ENCODE data around the gene LPIN2. TPM values are rescaled to one million over a fixed set of nuclear protein-coding genes. Genes with fewer than 3 reads are reported as not detected.

LPIN2 gene
- total and polyA plus RNA-seq, 7 donors = 1.5 to 5.2 (median 4.4) TPM

DNA sequence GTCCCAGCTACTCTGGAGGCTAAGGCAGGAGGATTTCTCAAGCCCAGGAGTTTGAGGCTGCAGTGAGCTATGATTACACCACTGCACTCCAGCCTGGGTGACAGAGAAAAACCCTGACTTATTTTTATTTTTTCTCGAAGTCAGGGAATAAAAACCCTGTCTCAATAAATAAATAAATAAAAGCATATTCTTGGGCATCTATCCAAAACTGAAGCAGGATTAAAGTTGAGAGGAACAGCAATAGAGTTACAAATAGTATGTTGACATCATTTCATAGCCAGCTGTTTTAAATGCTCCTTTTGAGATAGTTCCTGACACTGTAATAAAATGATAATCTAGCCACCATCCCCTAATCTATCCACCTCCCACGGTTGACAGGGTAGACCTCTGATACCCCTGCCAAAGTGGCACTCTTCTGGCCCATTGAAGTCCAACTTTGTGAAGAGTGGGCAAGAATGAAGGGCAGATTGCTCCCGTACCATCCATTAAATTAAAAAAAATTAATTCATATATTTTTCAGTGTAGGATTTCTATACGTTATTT is 42.3 kb upstream of the LPIN2 start:
- Histone ChIP-seq H3K4me1 (no peaks in the 10 kb centered on the region), H3K9me3 (no peaks in the 10 kb centered on the region), H3K4me3 (no peak overlapping the region), H3K27ac (no peak overlapping the region), H3K27me3 (ENCODE audit: insufficient read depth in 3 of 3, low read length in 2 of 3) (no peaks in the 10 kb centered on the region), H3K36me3 (ENCODE audit: insufficient read depth in 1 of 2, low read depth in 1 of 2) (no peaks in the 10 kb centered on the region)
- DNase-seq (no peak), ATAC-seq (no peak)
- WGBS, 3 donors = 46 to 51% (median 47%) methylated on average over 4 of the region's 4 CpGs
- intact Hi-C loops (cut with DNase I) = no loop called here
- TF ChIP-seq CTCF (IDR thresholded peaks at IDR 0.05) = no peak

GRCh38 chr18:3054780-3055179 is 41.8 kb upstream of the LPIN2 start:
- 90 to 95% (median 93%) methylated on average over 3 of the region's 3 CpGs for WGBS, 3 donors
- no peak for TF ChIP-seq CTCF (IDR thresholded peaks at IDR 0.05)
- Histone ChIP-seq H3K27ac (no peak overlapping the region), H3K4me3 (no peak overlapping the region), H3K4me1 (no peaks in the 10 kb centered on the region), H3K9me3 (no peaks in the 10 kb centered on the region), H3K27me3 (ENCODE audit: insufficient read depth in 3 of 3, low read length in 2 of 3) (no peaks in the 10 kb centered on the region), H3K36me3 (ENCODE audit: insufficient read depth in 1 of 2, low read depth in 1 of 2) (no peaks in the 10 kb centered on the region)
- intact Hi-C loops (cut with DNase I) = no loop called here
- DNase-seq (no peak), ATAC-seq (no peak)

DNA sequence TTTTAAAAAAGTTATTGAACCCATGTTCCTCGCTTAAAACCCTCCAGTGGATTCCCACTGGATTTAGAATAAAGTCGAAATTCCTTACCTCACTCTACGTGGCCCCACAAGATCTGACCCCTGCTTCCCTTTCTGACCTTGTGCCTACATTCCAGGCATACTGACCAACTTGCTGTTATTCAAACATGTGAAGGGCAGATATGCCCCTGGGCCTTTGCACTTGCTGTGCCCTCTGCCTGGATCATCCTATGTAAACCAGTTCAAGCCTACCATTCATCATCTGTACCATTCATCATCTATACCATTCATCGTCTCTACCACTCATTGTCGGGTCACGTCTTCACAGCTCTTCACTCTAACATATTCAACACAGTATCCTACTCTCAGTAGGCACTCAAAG is 41.3 kb upstream of the LPIN2 start:
- ATAC-seq = no peak
- WGBS, 3 donors = 92 to 95% (median 95%) methylated on average over 6 of the region's 6 CpGs
- H3K4me1 ChIP-seq = no peaks in the 10 kb centered on the region
- H3K4me3 ChIP-seq = no peak overlapping the region
- no peaks in the 10 kb centered on the region for H3K36me3 ChIP-seq (ENCODE audit: insufficient read depth in 1 of 2, low read depth in 1 of 2)
- H3K27ac ChIP-seq = no peak overlapping the region
- no peaks in the 10 kb centered on the region for H3K9me3 ChIP-seq
- H3K27me3 ChIP-seq (ENCODE audit: insufficient read depth in 3 of 3, low read length in 2 of 3) = no peaks in the 10 kb centered on the region
- no peak for DNase-seq
- no peak for TF ChIP-seq CTCF (IDR thresholded peaks at IDR 0.05)
- intact Hi-C loops (cut with DNase I) = no loop called here

- 91 to 100% (median 96%) methylated on average over 4 of the region's 4 CpGs for WGBS, 3 donors
- intact Hi-C loops (cut with DNase I) = no loop called here
- ATAC-seq = no peak
Measured at GRCh38 chr18:3053081-3053480, 40.1 kb upstream of the LPIN2 start.

More at GRCh38 chr18:3053081-3053480, 40.1 kb upstream of the LPIN2 start:
- Histone ChIP-seq H3K4me1 (no peaks in the 10 kb centered on the region), H3K27me3 (ENCODE audit: insufficient read depth in 3 of 3, low read length in 2 of 3) (no peaks in the 10 kb centered on the region), H3K27ac (no peak overlapping the region), H3K4me3 (no peak overlapping the region), H3K9me3 (no peaks in the 10 kb centered on the region), H3K36me3 (ENCODE audit: insufficient read depth in 1 of 2, low read depth in 1 of 2) (no peaks in the 10 kb centered on the region)
- no peak for TF ChIP-seq CTCF (IDR thresholded peaks at IDR 0.05)
- no peak for DNase-seq
